Glutamatergic neuron (in vitro differentiated cells): Measurements from ENCODE around the gene YBEY. TPM values are rescaled to one million over a fixed set of nuclear protein-coding genes. Genes with fewer than 3 reads are reported as not detected.
A peak's percentile ranks its signal among the peaks of the same experiment; 100 is the strongest.

Experiments
- DNase-seq: peaks from one replicate; pipeline ENCODE4 v3.0.0; 2022
- H3K27ac Mint-ChIP-seq: one replicate; pipeline ENCODE4 v1.8.0; 2020; ENCODE audit warnings: mild to moderate bottlenecking, mixed read lengths, inconsistent platforms; ENCODE audit not compliant: unreplicated experiment
- H3K27me3 Mint-ChIP-seq: one replicate; pipeline ENCODE4 v1.8.0; 2020; ENCODE audit warnings: mild to moderate bottlenecking, moderate library complexity, mixed read lengths, inconsistent platforms; ENCODE audit not compliant: unreplicated experiment
- H3K36me3 Mint-ChIP-seq: one replicate; pipeline ENCODE4 v1.8.0; 2020; ENCODE audit warnings: mild to moderate bottlenecking, mixed read lengths, inconsistent platforms; ENCODE audit not compliant: unreplicated experiment
- H3K4me1 Mint-ChIP-seq: one replicate; pipeline ENCODE4 v1.8.0; 2020; ENCODE audit warnings: mild to moderate bottlenecking, low read depth, mixed read lengths, inconsistent platforms; ENCODE audit not compliant: unreplicated experiment
- H3K4me3 Mint-ChIP-seq: one replicate; pipeline ENCODE4 v1.8.0; 2020; ENCODE audit warnings: mild to moderate bottlenecking, mixed read lengths, inconsistent platforms; ENCODE audit not compliant: unreplicated experiment
- H3K9me3 Mint-ChIP-seq: one replicate; pipeline ENCODE4 v1.8.0; 2020; ENCODE audit warnings: mild to moderate bottlenecking, moderate library complexity, mixed read lengths, inconsistent platforms; ENCODE audit not compliant: unreplicated experiment
- CTCF ChIP-seq: fragments of 200-600 bp; sonication (generic); IDR thresholded peaks from one replicate; pipeline ENCODE4 v1.5.0; 2021; ENCODE audit not compliant: partially characterized antibody, unreplicated experiment
- total RNA-seq: library from RNA; stranded (reverse); fragmentation: NEBNext Ultra II Directional; extraction: Animal tissue kit (Norgen Biotek cat#: 25700); gene quantifications from one replicate; pipeline ENCODE4 v1.2.1, GENCODE V29; 2021; ENCODE audit not compliant: unreplicated experiment

YBEY gene
- total RNA-seq, 1 donor from 2014 or later = 19.6 TPM

GRCh38 chr21:46294647-46295176 lies 8.6 kb downstream of the YBEY start:
- peaks cover 5% of the 10 kb centered on the region for H3K27me3 Mint-ChIP-seq
- H3K4me3 Mint-ChIP-seq = no peak overlapping the region
- no peak overlapping the region for H3K27ac Mint-ChIP-seq
- no peaks in the 10 kb centered on the region for H3K9me3 Mint-ChIP-seq
- TF ChIP-seq CTCF = no peak
- DNase-seq = no peak
- H3K36me3 Mint-ChIP-seq = no peaks in the 10 kb centered on the region
- no peaks in the 10 kb centered on the region for H3K4me1 Mint-ChIP-seq

- no peak overlapping the region for H3K27ac Mint-ChIP-seq
- TF ChIP-seq CTCF = no peak
- peaks cover 5% of the 10 kb centered on the region for H3K27me3 Mint-ChIP-seq
- H3K9me3 Mint-ChIP-seq = peaks cover 2% of the 10 kb centered on the region
- H3K4me3 Mint-ChIP-seq = no peak overlapping the region
- DNase-seq = no peak
- H3K4me1 Mint-ChIP-seq = no peaks in the 10 kb centered on the region
- no peaks in the 10 kb centered on the region for H3K36me3 Mint-ChIP-seq
Measured at GRCh38 chr21:46295177-46295770, 9.1 kb downstream of the YBEY start.

- no peak overlapping the region for H3K27ac Mint-ChIP-seq
- no peak overlapping the region for H3K4me3 Mint-ChIP-seq
- peaks cover 2% of the 10 kb centered on the region for H3K9me3 Mint-ChIP-seq
- H3K4me1 Mint-ChIP-seq = no peaks in the 10 kb centered on the region
- DNase-seq = no peak
- no peak for TF ChIP-seq CTCF
- H3K27me3 Mint-ChIP-seq = peaks cover 5% of the 10 kb centered on the region
- H3K36me3 Mint-ChIP-seq = no peaks in the 10 kb centered on the region
Measured at GRCh38 chr21:46295996-46296752, 10.0 kb downstream of the YBEY start.

- H3K27me3 Mint-ChIP-seq = peaks cover 5% of the 10 kb centered on the region
- no peak for TF ChIP-seq CTCF
- H3K4me3 Mint-ChIP-seq = peak overlapping the region; percentile 83
- no peaks in the 10 kb centered on the region for H3K4me1 Mint-ChIP-seq
- no peaks in the 10 kb centered on the region for H3K36me3 Mint-ChIP-seq
- peaks cover 2% of the 10 kb centered on the region for H3K9me3 Mint-ChIP-seq
- DNase-seq = no peak
- no peak overlapping the region for H3K27ac Mint-ChIP-seq
Measured at GRCh38 chr21:46297338-46298271, 11.5 kb downstream of the YBEY start.
